ENCODE results near the gene SPSB1.

The SPSB1 gene

GRCh38 chr1:9319789-9320519 is 27.3 kb downstream of the SPSB1 start:
- no peaks in the 10 kb centered on the region for H3K36me3 ChIP-seq (ENCODE audit: control insufficient read depth, insufficient read depth, low read length)
- no peaks in the 10 kb centered on the region for H3K9me3 ChIP-seq (ENCODE audit: control insufficient read depth, low read length)
- H3K4me1 ChIP-seq (ENCODE audit: control insufficient read depth, insufficient read depth, low read length), result peaks cover 12% of the 10 kb centered on the region
- H3K9ac ChIP-seq (ENCODE audit: low read length), result no peak overlapping the region
- no peak overlapping the region for H3K4me3 ChIP-seq (ENCODE audit: low read length)
- H3K27me3 ChIP-seq (ENCODE audit: control insufficient read depth, insufficient read depth, low read length), result no peaks in the 10 kb centered on the region

- Histone ChIP-seq H3K27me3 (ENCODE audit: control insufficient read depth, insufficient read depth, low read length) (no peaks in the 10 kb centered on the region), H3K9ac (ENCODE audit: low read length) (no peak overlapping the region), H3K4me1 (ENCODE audit: control insufficient read depth, insufficient read depth, low read length) (peaks cover 17% of the 10 kb centered on the region), H3K36me3 (ENCODE audit: control insufficient read depth, insufficient read depth, low read length) (no peaks in the 10 kb centered on the region), H3K4me3 (ENCODE audit: low read length) (no peak overlapping the region), H3K9me3 (ENCODE audit: control insufficient read depth, low read length) (no peaks in the 10 kb centered on the region)
Measured at GRCh38 chr1:9320520-9321479, 28.1 kb downstream of the SPSB1 start.

- Histone ChIP-seq H3K9ac (ENCODE audit: low read length) (no peak overlapping the region), H3K27me3 (ENCODE audit: control insufficient read depth, insufficient read depth, low read length) (no peaks in the 10 kb centered on the region), H3K9me3 (ENCODE audit: control insufficient read depth, low read length) (no peaks in the 10 kb centered on the region), H3K4me1 (ENCODE audit: control insufficient read depth, insufficient read depth, low read length) (peaks cover 23% of the 10 kb centered on the region), H3K36me3 (ENCODE audit: control insufficient read depth, insufficient read depth, low read length) (no peaks in the 10 kb centered on the region), H3K4me3 (ENCODE audit: low read length) (no peak overlapping the region)
Measured at GRCh38 chr1:9321480-9321849, 28.8 kb downstream of the SPSB1 start.

- Histone ChIP-seq H3K9me3 (ENCODE audit: control insufficient read depth, low read length) (no peaks in the 10 kb centered on the region), H3K9ac (ENCODE audit: low read length) (no peak overlapping the region), H3K36me3 (ENCODE audit: control insufficient read depth, insufficient read depth, low read length) (no peaks in the 10 kb centered on the region), H3K4me3 (ENCODE audit: low read length) (no peak overlapping the region), H3K4me1 (ENCODE audit: control insufficient read depth, insufficient read depth, low read length) (peaks cover 27% of the 10 kb centered on the region), H3K27me3 (ENCODE audit: control insufficient read depth, insufficient read depth, low read length) (no peaks in the 10 kb centered on the region)
Measured at GRCh38 chr1:9321986-9322660, 29.4 kb downstream of the SPSB1 start.

- Histone ChIP-seq H3K9me3 (ENCODE audit: control insufficient read depth, low read length) (no peaks in the 10 kb centered on the region), H3K27me3 (ENCODE audit: control insufficient read depth, insufficient read depth, low read length) (no peaks in the 10 kb centered on the region)
Measured at GRCh38 chr1:9322661-9323244, 30.1 kb downstream of the SPSB1 start.

GRCh38 chr1:9324246-9325096 is 31.8 kb downstream of the SPSB1 start:
- Histone ChIP-seq H3K4me1 (ENCODE audit: control insufficient read depth, insufficient read depth, low read length) (peaks cover 29% of the 10 kb centered on the region), H3K36me3 (ENCODE audit: control insufficient read depth, insufficient read depth, low read length) (no peaks in the 10 kb centered on the region), H3K4me3 (ENCODE audit: low read length) (no peak overlapping the region), H3K9ac (ENCODE audit: low read length) (no peak overlapping the region), H3K27me3 (ENCODE audit: control insufficient read depth, insufficient read depth, low read length) (no peaks in the 10 kb centered on the region), H3K9me3 (ENCODE audit: control insufficient read depth, low read length) (no peaks in the 10 kb centered on the region)

More at GRCh38 chr1:9322661-9323244, 30.1 kb downstream of the SPSB1 start:
- Histone ChIP-seq H3K36me3 (ENCODE audit: control insufficient read depth, insufficient read depth, low read length) (no peaks in the 10 kb centered on the region), H3K4me3 (ENCODE audit: low read length) (no peak overlapping the region), H3K4me1 (ENCODE audit: control insufficient read depth, insufficient read depth, low read length) (peaks cover 29% of the 10 kb centered on the region), H3K9ac (ENCODE audit: low read length) (no peak overlapping the region)

GRCh38 chr1:9326596-9326995 is 33.9 kb downstream of the SPSB1 start:
- Histone ChIP-seq H3K4me3 (ENCODE audit: low read length) (no peak overlapping the region), H3K9ac (ENCODE audit: low read length) (no peak overlapping the region), H3K36me3 (ENCODE audit: control insufficient read depth, insufficient read depth, low read length) (no peaks in the 10 kb centered on the region), H3K27me3 (ENCODE audit: control insufficient read depth, insufficient read depth, low read length) (no peaks in the 10 kb centered on the region), H3K9me3 (ENCODE audit: control insufficient read depth, low read length) (no peaks in the 10 kb centered on the region), H3K4me1 (ENCODE audit: control insufficient read depth, insufficient read depth, low read length) (peaks cover 23% of the 10 kb centered on the region)

- peaks cover 17% of the 10 kb centered on the region for H3K4me1 ChIP-seq (ENCODE audit: control insufficient read depth, insufficient read depth, low read length)
- H3K36me3 ChIP-seq (ENCODE audit: control insufficient read depth, insufficient read depth, low read length), result no peaks in the 10 kb centered on the region
- H3K9me3 ChIP-seq (ENCODE audit: control insufficient read depth, low read length), result no peaks in the 10 kb centered on the region
- H3K4me3 ChIP-seq (ENCODE audit: low read length), result no peak overlapping the region
- no peak overlapping the region for H3K9ac ChIP-seq (ENCODE audit: low read length)
- no peaks in the 10 kb centered on the region for H3K27me3 ChIP-seq (ENCODE audit: control insufficient read depth, insufficient read depth, low read length)
Measured at GRCh38 chr1:9328201-9328600, 35.5 kb downstream of the SPSB1 start.

- Histone ChIP-seq H3K4me1 (ENCODE audit: control insufficient read depth, insufficient read depth, low read length) (peaks cover 17% of the 10 kb centered on the region), H3K36me3 (ENCODE audit: control insufficient read depth, insufficient read depth, low read length) (no peaks in the 10 kb centered on the region), H3K4me3 (ENCODE audit: low read length) (no peak overlapping the region), H3K27me3 (ENCODE audit: control insufficient read depth, insufficient read depth, low read length) (no peaks in the 10 kb centered on the region), H3K9ac (ENCODE audit: low read length) (no peak overlapping the region), H3K9me3 (ENCODE audit: control insufficient read depth, low read length) (no peaks in the 10 kb centered on the region)
Measured at GRCh38 chr1:9328715-9329114, 36.0 kb downstream of the SPSB1 start.

GRCh38 chr1:9331016-9331415 is 38.3 kb downstream of the SPSB1 start:
- H3K27me3 ChIP-seq (ENCODE audit: control insufficient read depth, insufficient read depth, low read length), result no peaks in the 10 kb centered on the region
- no peaks in the 10 kb centered on the region for H3K9me3 ChIP-seq (ENCODE audit: control insufficient read depth, low read length)
- H3K4me1 ChIP-seq (ENCODE audit: control insufficient read depth, insufficient read depth, low read length), result peaks cover 10% of the 10 kb centered on the region
- no peak overlapping the region for H3K4me3 ChIP-seq (ENCODE audit: low read length)
- no peak overlapping the region for H3K9ac ChIP-seq (ENCODE audit: low read length)
- H3K36me3 ChIP-seq (ENCODE audit: control insufficient read depth, insufficient read depth, low read length), result no peaks in the 10 kb centered on the region

All from mucosa of stomach (tissue), 1 donor.